Measurements from ENCODE around the gene KRAS. TPM values are rescaled to one million over a fixed set of nuclear protein-coding genes. Genes with fewer than 3 reads are reported as not detected.

KRAS gene
- total RNA-seq, 2 donors from 2014 or later: 5.9 to 8.3 TPM

GRCh38 chr12:25241167-25242020, 9.3 kb downstream of the KRAS start:
- Histone ChIP-seq H3K4me3 (no peak overlapping the region), H3K4me1 (peaks cover 16% of the 10 kb centered on the region), H3K27ac (no peak overlapping the region), H3K36me3 (replicated peaks in 1 of 2; ENCODE audit: insufficient read depth in 1 of 2, low read depth in 2 of 2) (peaks cover 0 to 4% of the 10 kb centered on the region in 2 donors), H3K9me3 (no peaks in the 10 kb centered on the region), H3K27me3 (no peaks in the 10 kb centered on the region)
- peak; percentile 66 for ATAC-seq
- DNase-seq: no peak
- WGBS, 2 donors: 24 to 26% methylated on average over 6 of the region's 6 CpGs
- TF ChIP-seq CTCF (IDR thresholded peaks at IDR 0.05) (peak; percentile 23 to 81 (median 60)), POLR2A (IDR thresholded peaks at IDR 0.05) (no peak)
- intact Hi-C loops (cut with DNase I): no loop called here

- intact Hi-C loops (cut with DNase I): no loop called here
Measured at GRCh38 chr12:25236626-25237025, 14.1 kb downstream of the KRAS start.

GRCh38 chr12:25236190-25236589, 14.5 kb downstream of the KRAS start:
- no peak overlapping the region for H3K27ac ChIP-seq
- TF ChIP-seq POLR2A (IDR thresholded peaks at IDR 0.05) (no peak), CTCF (IDR thresholded peaks at IDR 0.05) (no peak)
- no peaks in the 10 kb centered on the region for H3K4me1 ChIP-seq
- no peak overlapping the region for H3K4me3 ChIP-seq
- intact Hi-C loops (cut with DNase I): no loop called here
- H3K9me3 ChIP-seq: no peaks in the 10 kb centered on the region
- ATAC-seq (no peak), DNase-seq (no peak)
- no peaks in the 10 kb centered on the region for H3K27me3 ChIP-seq
- H3K36me3 ChIP-seq (replicated peaks in 1 of 2; ENCODE audit: insufficient read depth in 1 of 2, low read depth in 2 of 2): peaks cover 0 to 4% of the 10 kb centered on the region in 2 donors
- WGBS, 2 donors: 65 to 69% methylated on average over 1 of the region's 1 CpG

More at GRCh38 chr12:25236626-25237025, 14.1 kb downstream of the KRAS start:
- WGBS, 2 donors: 70 to 75% methylated on average over 4 of the region's 4 CpGs
- no peaks in the 10 kb centered on the region for H3K4me1 ChIP-seq
- no peaks in the 10 kb centered on the region for H3K27me3 ChIP-seq
- peaks cover 0 to 4% of the 10 kb centered on the region in 2 donors for H3K36me3 ChIP-seq (replicated peaks in 1 of 2; ENCODE audit: insufficient read depth in 1 of 2, low read depth in 2 of 2)
- ATAC-seq (no peak), DNase-seq (no peak)
- H3K27ac ChIP-seq: no peak overlapping the region
- no peaks in the 10 kb centered on the region for H3K9me3 ChIP-seq
- no peak overlapping the region for H3K4me3 ChIP-seq
- no peak for TF ChIP-seq CTCF (IDR thresholded peaks at IDR 0.05)
- no peak for TF ChIP-seq POLR2A (IDR thresholded peaks at IDR 0.05)

- H3K27me3 ChIP-seq: no peaks in the 10 kb centered on the region
- H3K36me3 ChIP-seq (replicated peaks in 1 of 2; ENCODE audit: insufficient read depth in 1 of 2, low read depth in 2 of 2): no peaks in the 10 kb centered on the region
- H3K9me3 ChIP-seq: no peaks in the 10 kb centered on the region
- H3K27ac ChIP-seq: no peak overlapping the region
- no peak for ATAC-seq
- TF ChIP-seq CTCF (IDR thresholded peaks at IDR 0.05) (no peak), POLR2A (IDR thresholded peaks at IDR 0.05) (no peak)
- no peak overlapping the region for H3K4me3 ChIP-seq
- 92 to 97% methylated on average over 1 of the region's 1 CpG for WGBS, 2 donors
- no peaks in the 10 kb centered on the region for H3K4me1 ChIP-seq
- intact Hi-C loops (cut with DNase I): no loop called here
- no peak for DNase-seq
Measured at GRCh38 chr12:25213338-25213737, 37.4 kb downstream of the KRAS start.

- no peaks in the 10 kb centered on the region for H3K27me3 ChIP-seq
- H3K4me3 ChIP-seq: no peak overlapping the region
- ATAC-seq: no peak
- H3K4me1 ChIP-seq: no peaks in the 10 kb centered on the region
- no peaks in the 10 kb centered on the region for H3K36me3 ChIP-seq (replicated peaks in 1 of 2; ENCODE audit: insufficient read depth in 1 of 2, low read depth in 2 of 2)
- DNase-seq: no peak
- 65 to 92% methylated on average over 1 of the region's 1 CpG for WGBS, 2 donors
- TF ChIP-seq POLR2A (IDR thresholded peaks at IDR 0.05) (no peak), CTCF (IDR thresholded peaks at IDR 0.05) (no peak)
- H3K9me3 ChIP-seq: no peaks in the 10 kb centered on the region
- H3K27ac ChIP-seq: no peak overlapping the region
- intact Hi-C loops (cut with DNase I): no loop called here
Measured at GRCh38 chr12:25208554-25208953, 42.2 kb downstream of the KRAS start.

Data from body of pancreas (tissue), 4 donors.